ENCODE results near the gene CTRB1. TPM values are rescaled to one million over a fixed set of nuclear protein-coding genes. Genes with fewer than 3 reads are reported as not detected.
A peak's percentile ranks its signal among the peaks of the same experiment; 100 is the strongest.

CTRB1 gene
- total and polyA plus RNA-seq, 2 of the 13 experiments (the other 11 are each of a cell fraction or from before 2014, with no cell fraction given), result not detected

GRCh38 chr16:75197522-75198134, 21.2 kb upstream of the CTRB1 start (continued):
- TF ChIP-seq CTCF (CRISPR knock-in tag; IDR thresholded peaks at IDR 0.05) (peak; percentile 43), SMAD1 (CRISPR knock-in tag; IDR thresholded peaks at IDR 0.05; ENCODE audit: borderline replicate concordance, low read depth) (0 out of 2 replicates have a peak, but pooled peaks have one; percentile 9), PHF21A (CRISPR knock-in tag; IDR thresholded peaks at IDR 0.05) (no peak), SMC3 (IDR thresholded peaks at IDR 0.05; ENCODE audit: low read length) (0 out of 2 replicates have a peak, but pooled peaks have one; percentile 4), MED1 (CRISPR knock-in tag; IDR thresholded peaks at IDR 0.05) (no peak), XRCC5 (optimal IDR thresholded peaks at IDR 0.05; ENCODE audit: low read length) (peak; percentile 14)

- H2AFZ ChIP-seq (ENCODE audit: low read length), result no peak overlapping the region
- in situ Hi-C loops (cut with HindIII; ENCODE audit: extremely low pct_ligation_motif_present, low pct_unique_long_range_greater_than_20kb) (loop anchor here (5.0 to 25.0 kb wide), 2 partner anchors 189 to 564 kb away; no protein-coding TSS in a partner anchor), intact Hi-C loops (cut with micrococcal nuclease; ENCODE audit: unreplicated experiment) (loop anchor here (5.0 kb wide), 1 partner anchor 34 kb away; no protein-coding TSS in a partner anchor)
- ATAC-seq, result peak; percentile 9; the same call in 1 of the 3 replicates
- no peaks in the 10 kb centered on the region for H4K20me1 ChIP-seq (ENCODE audit: insufficient read depth, low read length)
- POLR2A ChIA-PET, result interaction anchor here (1.5 kb wide), 1 partner anchor 53 kb away, joined by 5 read pairs; no protein-coding TSS in a partner anchor
- peaks cover 23% of the 10 kb centered on the region for H3K4me1 ChIP-seq (ENCODE audit: insufficient read depth, low read length)
- CTCF ChIA-PET (ENCODE audit: low intra/inter-chr PET ratio, low total read pairs), result interaction anchor here (1.2 to 3.0 kb wide), 3 partner anchors 205 to 267 kb away, joined by 3 to 32 read pairs (median 21); partner anchors contain the start of gene TMEM170A
- FAIRE-seq, result no peak
- BruUV-seq (replicated peaks), result no TSS peak
- no peaks in the 10 kb centered on the region for H3K79me2 ChIP-seq (ENCODE audit: insufficient read depth, low read length)
- H3K4me3 ChIP-seq (replicated peaks in 1 of 3; ENCODE audit: insufficient read depth in 1 of 3, low read depth in 2 of 3, low read length in 3 of 3), result peak overlapping the region; percentile 5 to 64 (median 34); a peak in 4 of 6 replicates
- H3K36me3 ChIP-seq (replicated peaks in 1 of 2; ENCODE audit: control insufficient read depth in 1 of 2, insufficient read depth in 2 of 2, low read length in 2 of 2), result no peaks in the 10 kb centered on the region
- H3K9me3 ChIP-seq (ENCODE audit: low read length), result no peaks in the 10 kb centered on the region
- H3K27ac ChIP-seq (ENCODE audit: extremely low read length, insufficient read depth, low read length), result no peak overlapping the region
- 9% methylated on average over 18 of the region's 18 CpGs for WGBS (ENCODE audit: low lambda C conversion rate)
- peaks cover 11 to 51% of the 10 kb centered on the region in 2 experiments for H3K27me3 ChIP-seq (ENCODE audit: control insufficient read depth in 1 of 2, insufficient read depth in 2 of 2, low read length in 2 of 2)
- DNase-seq (ENCODE audit: low spot score), result no peak
- H3K9ac ChIP-seq (ENCODE audit: insufficient read depth, low read depth, low read length), result no peak overlapping the region
- peak overlapping the region; percentile 79 for H3K4me2 ChIP-seq (ENCODE audit: low read depth, low read length)
- no peak for TF ChIP-seq FOXM1 (CRISPR knock-in tag; IDR thresholded peaks at IDR 0.05)
- TF ChIP-seq ZNF44 (CRISPR knock-in tag; IDR thresholded peaks at IDR 0.05), result no peak
- peak; percentile 36; the same call in 1 of the 2 replicates for TF ChIP-seq ZNF687 (CRISPR knock-in tag; IDR thresholded peaks at IDR 0.05)
- no peak for TF ChIP-seq KDM1A (CRISPR knock-in tag; IDR thresholded peaks at IDR 0.05)
- no peak for TF ChIP-seq ATF7 (IDR thresholded peaks at IDR 0.05)
- no peak for TF ChIP-seq ATF7 (CRISPR knock-in tag; IDR thresholded peaks at IDR 0.05)
- 0 out of 2 replicates have a peak, but pooled peaks have one; percentile 3 for TF ChIP-seq NFYB (CRISPR knock-in tag; IDR thresholded peaks at IDR 0.05)
- TF ChIP-seq ZNF296 (CRISPR knock-in tag; conservative IDR thresholded peaks at IDR 0.05), result no peak
- no peak for TF ChIP-seq ZBTB26 (CRISPR knock-in tag; IDR thresholded peaks at IDR 0.05; ENCODE audit: borderline replicate concordance)
- no peak for TF ChIP-seq ZZZ3 (CRISPR knock-in tag; IDR thresholded peaks at IDR 0.05; ENCODE audit: borderline replicate concordance)
Observed at GRCh38 chr16:75198135-75198600, 20.6 kb upstream of the CTRB1 start.
